ENCODE measurements around the gene F8A1. TPM values are rescaled to one million over a fixed set of nuclear protein-coding genes. Genes with fewer than 3 reads are reported as not detected.

The F8A1 gene
- polyA plus RNA-seq, 1 donor = 26.1 TPM

Other genes with a start within 250 kb of the F8A1 start
- gene CTAG2, start 232.8 kb upstream of the F8A1 start, polyA plus RNA-seq (ENCODE audit: insufficient read length) = not detected
- gene GAB3, start 135.3 kb upstream of the F8A1 start, polyA plus RNA-seq (ENCODE audit: insufficient read length) = 2.5 TPM
- 75.6 TPM for gene DKC1, start 123.5 kb upstream of the F8A1 start, polyA plus RNA-seq (ENCODE audit: insufficient read length)
- 40.7 TPM for gene MPP1, start 80.9 kb upstream of the F8A1 start, polyA plus RNA-seq (ENCODE audit: insufficient read length)
- not detected for gene SMIM9, start 51.7 kb upstream of the F8A1 start, polyA plus RNA-seq (ENCODE audit: insufficient read length)
- 13.0 TPM for gene F8, start 136.4 kb downstream of the F8A1 start, polyA plus RNA-seq (ENCODE audit: insufficient read length)
- 109 TPM for gene FUNDC2, start 140.5 kb downstream of the F8A1 start, polyA plus RNA-seq (ENCODE audit: insufficient read length)
- gene CMC4, start 184.8 kb downstream of the F8A1 start, polyA plus RNA-seq (ENCODE audit: insufficient read length) = 5.5 TPM
- 26.7 TPM for gene MTCP1, start 184.8 kb downstream of the F8A1 start, polyA plus RNA-seq (ENCODE audit: insufficient read length)
- 32.6 TPM for gene BRCC3, start 185.2 kb downstream of the F8A1 start, polyA plus RNA-seq (ENCODE audit: insufficient read length)

Data from left kidney (tissue), 1 donor.